Mesendoderm (in vitro differentiated cells): Measurements from ENCODE around the gene CHD9.
A peak's percentile ranks its signal among the peaks of the same experiment; 100 is the strongest.

Experiments used
- DNase-seq: peaks from one replicate; pipeline ENCODE4 v3.0.0; 2013
- H2AK5ac ChIP-seq: 2 replicates; pipeline ENCODE4 v1.6.1; 2013; ENCODE audit warnings: low read length, inconsistent platforms
- H2BK120ac ChIP-seq: 2 replicates; pipeline ENCODE4 v1.6.1; 2013; ENCODE audit warnings: low read depth, mild to moderate bottlenecking, low read length, moderate library complexity, mixed read lengths
- H2BK15ac ChIP-seq: replicated peaks from 2 replicates; pipeline ENCODE4 v1.6.1; 2013; ENCODE audit warnings: low read depth, mild to moderate bottlenecking, moderate library complexity
- H2BK5ac ChIP-seq: 2 replicates; pipeline ENCODE4 v1.6.1; 2013; ENCODE audit warnings: low read length, inconsistent platforms
- H3K18ac ChIP-seq: 2 replicates; pipeline ENCODE4 v1.6.1; 2013; ENCODE audit warnings: mild to moderate bottlenecking, low read length, mixed read lengths
- H3K23ac ChIP-seq: one replicate; pipeline ENCODE4 v1.6.1; 2013; ENCODE audit warnings: low read length
- H3K27ac ChIP-seq: 2 replicates; pipeline ENCODE4 v1.5.1; 2013; ENCODE audit warnings: low read depth, mild to moderate bottlenecking, inconsistent platforms, low read length, moderate library complexity
- H3K27me3 ChIP-seq: 2 replicates; pipeline ENCODE4 v1.6.1; 2013; ENCODE audit warnings: low read length, control low read depth, mild to moderate bottlenecking, inconsistent platforms; ENCODE audit not compliant: insufficient read depth, poor library complexity
- H3K36me3 ChIP-seq: 2 replicates; pipeline ENCODE4 v1.6.1; 2013; ENCODE audit warnings: low read length, inconsistent platforms; ENCODE audit not compliant: control insufficient read depth, insufficient read depth
- H3K4ac ChIP-seq: one replicate; pipeline ENCODE4 v1.6.1; 2013; ENCODE audit warnings: low read depth, mild to moderate bottlenecking, low read length, moderate library complexity
- H3K4me1 ChIP-seq: 2 replicates; pipeline ENCODE4 v1.6.1; 2013; ENCODE audit warnings: low read depth, low read length, inconsistent platforms; ENCODE audit not compliant: control insufficient read depth
- H3K4me2 ChIP-seq: 2 replicates; pipeline ENCODE4 v1.6.1; 2013; ENCODE audit warnings: low read length
- H3K4me3 ChIP-seq: 2 replicates; pipeline ENCODE4 v1.5.1; 2013; ENCODE audit warnings: mild to moderate bottlenecking, low read length
- H3K56ac ChIP-seq: one replicate; pipeline ENCODE4 v1.6.1; 2013; ENCODE audit warnings: low read length
- H3K79me1 ChIP-seq: 2 replicates; pipeline ENCODE4 v1.6.1; 2013; ENCODE audit warnings: low read length, inconsistent platforms
- H3K79me2 ChIP-seq: 2 replicates; pipeline ENCODE4 v1.6.1; 2013; ENCODE audit warnings: mild to moderate bottlenecking, low read length; ENCODE audit not compliant: control insufficient read depth, insufficient read depth
- H3K9ac ChIP-seq: 2 replicates; pipeline ENCODE4 v1.6.1; 2013; ENCODE audit warnings: low read length, inconsistent platforms
- H4K5ac ChIP-seq: one replicate; pipeline ENCODE4 v1.6.1; 2013; ENCODE audit warnings: low read length
- H4K8ac ChIP-seq: one replicate; pipeline ENCODE4 v1.6.1; 2013; ENCODE audit warnings: low read depth, mild to moderate bottlenecking, control low read depth, low read length, moderate library complexity
- WGBS: extraction: QIAGEN DNeasy Blood & Tissue Kit; methylation state at CpG from one replicate; pipeline ENCODE4 v1.1.7; 2013; ENCODE audit warnings: low lambda C conversion rate, missing lambda C conversion rate; ENCODE audit not compliant: insufficient coverage; ENCODE audit errors: extremely low coverage; 5-methylcytosine and 5-hydroxymethylcytosine counted together

The CHD9 gene

GRCh38 chr16:53097190-53097589, 42.4 kb downstream of the CHD9 start:
- Histone ChIP-seq H3K9ac (no peak overlapping the region), H3K4me1 (peaks cover 8% of the 10 kb centered on the region), H3K18ac (no peak overlapping the region), H3K27ac (no peak overlapping the region), H2BK120ac (no peak overlapping the region), H3K56ac (no peak overlapping the region), H3K23ac (no peak overlapping the region), H2BK15ac (no peak overlapping the region), H4K5ac (no peak overlapping the region), H3K36me3 (no peaks in the 10 kb centered on the region), H2AK5ac (no peak overlapping the region), H3K4ac (no peak overlapping the region), H3K27me3 (no peaks in the 10 kb centered on the region), H3K4me2 (no peak overlapping the region), H4K8ac (no peak overlapping the region), H2BK5ac (no peak overlapping the region), H3K79me1 (peaks cover 5% of the 10 kb centered on the region), H3K4me3 (no peak overlapping the region), H3K79me2 (no peaks in the 10 kb centered on the region)
- no peak for DNase-seq
- WGBS, result 100% methylated on average over 1 of the region's 4 CpGs

GRCh38 chr16:53098526-53099317, 43.9 kb downstream of the CHD9 start:
- Histone ChIP-seq H3K36me3 (no peaks in the 10 kb centered on the region), H4K5ac (no peak overlapping the region), H3K79me1 (no peaks in the 10 kb centered on the region), H2BK120ac (peak overlapping the region; percentile 22), H3K18ac (peak overlapping the region; percentile 72), H2BK5ac (peak overlapping the region; percentile 12), H3K4me3 (no peak overlapping the region), H3K9ac (peak overlapping the region; percentile 7), H2AK5ac (no peak overlapping the region), H3K27ac (peak overlapping the region; percentile 95), H3K4me1 (peaks cover 5% of the 10 kb centered on the region), H3K79me2 (no peaks in the 10 kb centered on the region), H3K4me2 (peak overlapping the region; percentile 29), H3K4ac (peak overlapping the region; percentile 49), H4K8ac (no peak overlapping the region), H2BK15ac (no peak overlapping the region), H3K27me3 (no peaks in the 10 kb centered on the region), H3K56ac (peak overlapping the region; percentile 51), H3K23ac (no peak overlapping the region)
- DNase-seq, result peak; percentile 75
- no CpG with 5 or more reads among the region's 16 CpGs for WGBS

GRCh38 chr16:53099318-53100130, 44.7 kb downstream of the CHD9 start:
- Histone ChIP-seq H2BK5ac (peak overlapping the region; percentile 54), H3K4me3 (peak overlapping the region; percentile 27), H3K36me3 (no peaks in the 10 kb centered on the region), H3K18ac (peak overlapping the region; percentile 72), H2BK15ac (no peak overlapping the region), H3K23ac (peak overlapping the region; percentile 6), H4K5ac (no peak overlapping the region), H4K8ac (no peak overlapping the region), H3K4ac (peak overlapping the region; percentile 49), H3K27ac (peak overlapping the region; percentile 95), H3K4me2 (peak overlapping the region; percentile 79), H3K79me2 (no peaks in the 10 kb centered on the region), H3K56ac (peak overlapping the region; percentile 61), H2AK5ac (no peak overlapping the region), H3K79me1 (no peaks in the 10 kb centered on the region), H3K9ac (peak overlapping the region; percentile 54), H3K4me1 (peaks cover 5% of the 10 kb centered on the region), H3K27me3 (no peaks in the 10 kb centered on the region), H2BK120ac (peak overlapping the region; percentile 22)
- no CpG with 5 or more reads among the region's 26 CpGs for WGBS
- DNase-seq, result peak; percentile 98

- Histone ChIP-seq H2BK15ac (no peak overlapping the region), H3K79me2 (no peaks in the 10 kb centered on the region), H3K36me3 (no peaks in the 10 kb centered on the region), H4K8ac (no peak overlapping the region), H4K5ac (no peak overlapping the region), H3K4ac (peak overlapping the region; percentile 73), H3K9ac (peak overlapping the region; percentile 54), H3K79me1 (no peaks in the 10 kb centered on the region), H3K18ac (peak overlapping the region; percentile 31), H2BK120ac (no peak overlapping the region), H3K4me3 (no peak overlapping the region), H3K27ac (peak overlapping the region; percentile 95), H2AK5ac (no peak overlapping the region), H3K27me3 (no peaks in the 10 kb centered on the region), H3K4me2 (peak overlapping the region; percentile 79), H2BK5ac (no peak overlapping the region), H3K56ac (peak overlapping the region; percentile 61), H3K23ac (peak overlapping the region; percentile 6), H3K4me1 (peaks cover 5% of the 10 kb centered on the region)
- DNase-seq, result no peak
- WGBS, result no CpG with 5 or more reads among the region's 9 CpGs
Observed at GRCh38 chr16:53100131-53100748, 45.4 kb downstream of the CHD9 start.

GRCh38 chr16:53100889-53101288, 46.1 kb downstream of the CHD9 start:
- Histone ChIP-seq H3K23ac (no peak overlapping the region), H3K18ac (no peak overlapping the region), H3K4me3 (no peak overlapping the region), H3K4me2 (no peak overlapping the region), H2AK5ac (no peak overlapping the region), H3K79me2 (no peaks in the 10 kb centered on the region), H3K79me1 (no peaks in the 10 kb centered on the region), H3K4ac (no peak overlapping the region), H4K5ac (no peak overlapping the region), H3K27me3 (no peaks in the 10 kb centered on the region), H3K9ac (no peak overlapping the region), H3K36me3 (no peaks in the 10 kb centered on the region), H3K56ac (no peak overlapping the region), H2BK120ac (no peak overlapping the region), H3K27ac (no peak overlapping the region), H4K8ac (no peak overlapping the region), H2BK15ac (no peak overlapping the region), H3K4me1 (peaks cover 5% of the 10 kb centered on the region), H2BK5ac (no peak overlapping the region)
- DNase-seq, result no peak
- WGBS, result no CpG with 5 or more reads among the region's 1 CpG
